AG10803 (cell line): ENCODE measurements around the gene SMAD9.

Experiments used
- DNase-seq: peaks from one replicate; pipeline ENCODE4 v3.0.0; 2010; ENCODE audit warnings: low read depth
- H3K4me3 ChIP-seq: 2 replicates; pipeline ENCODE4 v1.5.1; 2011; ENCODE audit warnings: mild to moderate bottlenecking, low read length, control low read depth
- CTCF ChIP-seq: conservative IDR thresholded peaks from 2 replicates; pipeline ENCODE4 v1.5.1; 2011; ENCODE audit warnings: mild to moderate bottlenecking, low read length, control low read depth, inconsistent platforms

Gene SMAD9

GRCh38 chr13:36882829-36883390 lies 37.1 kb downstream of the SMAD9 start:
- no peak for DNase-seq
- no peak for TF ChIP-seq CTCF
- no peak overlapping the region for H3K4me3 ChIP-seq

- TF ChIP-seq CTCF: no peak
- H3K4me3 ChIP-seq: no peak overlapping the region
- DNase-seq: peak; percentile 54
Measured at GRCh38 chr13:36880961-36881360, 39.1 kb downstream of the SMAD9 start.

- TF ChIP-seq CTCF: no peak
- H3K4me3 ChIP-seq: no peak overlapping the region
- no peak for DNase-seq
Measured at GRCh38 chr13:36879218-36879938, 40.7 kb downstream of the SMAD9 start.

- DNase-seq: no peak
- H3K4me3 ChIP-seq: no peak overlapping the region
- no peak for TF ChIP-seq CTCF
Measured at GRCh38 chr13:36875961-36876360, 44.1 kb downstream of the SMAD9 start.

GRCh38 chr13:36875431-36875830 lies 44.6 kb downstream of the SMAD9 start:
- no peak for TF ChIP-seq CTCF
- DNase-seq: no peak

GRCh38 chr13:36872621-36873020 lies 47.4 kb downstream of the SMAD9 start:
- no peak for TF ChIP-seq CTCF
- H3K4me3 ChIP-seq: no peak overlapping the region
- DNase-seq: no peak

More at GRCh38 chr13:36875431-36875830, 44.6 kb downstream of the SMAD9 start:
- H3K4me3 ChIP-seq: no peak overlapping the region

GRCh38 chr13:36870050-36870692 lies 49.9 kb downstream of the SMAD9 start:
- TF ChIP-seq CTCF: no peak
- no peak for DNase-seq
- no peak overlapping the region for H3K4me3 ChIP-seq
